GM12891 (cell line): ENCODE measurements around the gene C9orf152.

Experiments
- DNase-seq: peaks from one replicate; pipeline ENCODE4 v3.0.0; 2011; ENCODE audit warnings: low spot score; ENCODE audit not compliant: insufficient read length
- FAIRE-seq: peaks from 2 replicates; lab custom pipeline; 2011; peaks lifted over from hg19 to GRCh38; lab: Jason Lieb, UNC
- PAX5 ChIP-seq: IDR thresholded peaks from 2 replicates; pipeline ENCODE4 v1.6.1; 2011; ENCODE audit warnings: low read length, moderate library complexity, mild to moderate bottlenecking; ENCODE audit not compliant: insufficient read depth, severe bottlenecking
- POLR2A ChIP-seq: IDR thresholded peaks from 2 replicates; pipeline ENCODE4 v1.6.1; 2011; ENCODE audit warnings: low read depth, low read length, control low read depth
- POLR2AphosphoS5 ChIP-seq: IDR thresholded peaks from 2 replicates; pipeline ENCODE4 v1.6.1; 2011; ENCODE audit warnings: low read depth, low read length, control low read depth
- POU2F2 ChIP-seq: IDR thresholded peaks from 2 replicates; pipeline ENCODE4 v1.6.1; 2011; ENCODE audit warnings: low read depth, mild to moderate bottlenecking, control low read depth, low read length, moderate library complexity
- SPI1 ChIP-seq: IDR thresholded peaks from 2 replicates; pipeline ENCODE4 v1.6.1; 2011; ENCODE audit warnings: low read depth, low read length, control low read depth
- TAF1 ChIP-seq: IDR thresholded peaks from 2 replicates; pipeline ENCODE4 v1.6.1; 2011; ENCODE audit warnings: low read depth, low read length, control low read depth

Gene C9orf152

DNA sequence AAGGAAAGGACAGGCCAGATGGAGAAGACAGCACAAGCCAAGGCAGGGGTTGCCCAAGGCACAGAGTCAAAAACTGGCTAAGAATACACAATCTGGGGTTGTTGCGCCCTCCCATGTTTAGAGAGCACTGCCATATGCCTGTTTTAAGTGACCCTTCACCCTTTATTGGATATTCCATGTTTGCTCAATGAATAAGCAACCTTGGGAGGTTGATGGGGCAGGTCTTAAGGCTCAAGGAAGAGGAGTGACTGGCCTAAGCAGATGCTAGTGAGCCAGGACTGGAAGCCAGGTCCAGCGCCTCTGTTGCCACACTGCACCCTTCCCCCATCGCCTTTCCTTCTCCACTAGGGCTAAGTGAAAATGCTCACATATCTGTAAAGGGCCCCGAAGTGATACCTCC, 41.6 kb upstream of the C9orf152 start:
- FAIRE-seq = no peak
- no peak for DNase-seq
- TF ChIP-seq TAF1 = no peak
- TF ChIP-seq SPI1 = no peak
- no peak for TF ChIP-seq POLR2AphosphoS5
- no peak for TF ChIP-seq POLR2A
- TF ChIP-seq POU2F2 = no peak
- no peak for TF ChIP-seq PAX5

DNA sequence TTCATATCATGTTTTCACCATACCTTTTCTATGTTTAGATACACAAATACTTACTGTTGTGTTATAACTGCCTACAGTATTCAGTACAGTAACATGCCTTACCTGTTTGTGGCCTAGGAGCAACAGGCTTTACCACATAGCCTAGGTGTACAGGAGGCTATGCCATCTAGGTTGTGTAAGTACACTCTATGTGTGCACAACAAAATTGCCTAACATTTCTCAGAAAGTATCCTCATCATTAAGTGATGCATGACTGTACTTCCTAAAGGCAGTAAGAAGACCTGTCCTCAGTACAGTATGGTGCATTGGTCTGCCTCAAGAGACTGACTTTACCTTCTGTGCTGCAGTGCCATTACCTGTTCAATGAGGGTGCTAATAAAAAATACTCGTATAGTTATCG, 40.4 kb upstream of the C9orf152 start:
- DNase-seq (no peak), FAIRE-seq (peak; percentile 66)
- TF ChIP-seq PAX5 (no peak), POLR2AphosphoS5 (no peak), POU2F2 (no peak), POLR2A (no peak), TAF1 (no peak), SPI1 (no peak)

DNA sequence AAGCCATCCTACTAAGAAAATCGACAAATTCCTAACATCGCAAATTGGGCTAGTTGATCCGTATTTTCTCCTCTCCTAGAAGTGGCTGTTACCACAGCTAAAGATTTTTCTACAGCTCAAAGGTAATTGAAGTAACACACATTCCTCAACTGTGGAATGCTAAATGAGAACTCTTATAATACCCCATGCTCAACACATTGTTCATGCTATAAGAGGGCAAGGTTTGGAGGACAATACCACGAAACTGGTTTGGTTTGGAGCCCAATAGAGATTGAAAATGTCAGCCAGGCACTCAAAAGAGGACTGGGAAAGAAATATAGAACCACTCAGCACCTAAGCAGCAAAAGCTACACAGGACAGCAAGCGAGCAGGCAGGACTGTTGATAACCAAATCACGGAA, 38.3 kb upstream of the C9orf152 start:
- DNase-seq (no peak), FAIRE-seq (no peak)
- TF ChIP-seq POLR2AphosphoS5 = no peak
- TF ChIP-seq POU2F2 = no peak
- no peak for TF ChIP-seq PAX5
- no peak for TF ChIP-seq SPI1
- TF ChIP-seq POLR2A = no peak
- no peak for TF ChIP-seq TAF1

DNA sequence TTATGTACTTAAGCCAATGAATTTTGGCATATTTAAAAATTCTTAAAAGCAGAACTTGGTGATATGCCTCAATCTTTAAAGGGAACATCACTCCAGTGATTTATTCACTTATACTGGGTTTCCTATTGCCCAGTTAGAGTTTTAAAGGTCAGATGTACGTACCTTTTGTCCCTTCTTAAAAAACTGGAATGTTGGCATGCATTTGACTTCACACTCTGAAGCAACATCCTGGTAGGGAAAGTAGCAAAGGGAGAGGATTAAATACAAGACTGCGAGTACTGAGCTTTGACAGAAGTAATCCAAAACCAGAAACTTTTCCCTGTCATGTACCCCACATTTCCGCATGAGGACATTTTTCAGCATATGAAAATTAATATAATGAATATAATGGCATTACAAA, 36.7 kb upstream of the C9orf152 start:
- DNase-seq (no peak), FAIRE-seq (no peak)
- TF ChIP-seq POU2F2 (no peak), TAF1 (no peak), SPI1 (no peak), POLR2A (no peak), POLR2AphosphoS5 (no peak), PAX5 (no peak)

DNA sequence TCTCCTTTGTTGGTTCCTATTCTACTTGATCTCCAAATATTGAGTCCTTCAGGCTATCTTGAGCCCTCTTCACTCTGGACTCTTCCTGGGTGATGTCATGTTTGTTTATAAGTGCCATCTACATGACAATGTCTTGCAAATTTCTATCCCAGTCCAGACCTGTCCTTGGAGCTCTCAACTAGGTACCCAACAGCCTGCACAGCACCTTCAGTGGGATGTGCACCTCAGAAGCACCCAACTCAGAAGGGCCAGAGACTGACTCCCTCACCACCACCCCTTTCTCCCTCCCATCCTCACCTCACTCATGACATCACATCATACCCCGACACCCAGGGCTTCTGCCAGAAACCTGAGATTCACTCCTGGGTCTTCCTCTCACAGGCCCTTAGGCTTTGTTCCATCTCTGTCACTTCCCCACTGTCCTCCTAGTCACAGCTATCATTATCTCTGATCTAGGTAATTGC, 33.9 kb upstream of the C9orf152 start:
- peak; percentile 64; the same call in 1 of the 2 replicates for TF ChIP-seq POLR2A
- no peak for TF ChIP-seq SPI1
- TF ChIP-seq POLR2AphosphoS5 = peak; percentile 60; the same call in 1 of the 2 replicates
- TF ChIP-seq TAF1 = no peak
- no peak for DNase-seq

DNA sequence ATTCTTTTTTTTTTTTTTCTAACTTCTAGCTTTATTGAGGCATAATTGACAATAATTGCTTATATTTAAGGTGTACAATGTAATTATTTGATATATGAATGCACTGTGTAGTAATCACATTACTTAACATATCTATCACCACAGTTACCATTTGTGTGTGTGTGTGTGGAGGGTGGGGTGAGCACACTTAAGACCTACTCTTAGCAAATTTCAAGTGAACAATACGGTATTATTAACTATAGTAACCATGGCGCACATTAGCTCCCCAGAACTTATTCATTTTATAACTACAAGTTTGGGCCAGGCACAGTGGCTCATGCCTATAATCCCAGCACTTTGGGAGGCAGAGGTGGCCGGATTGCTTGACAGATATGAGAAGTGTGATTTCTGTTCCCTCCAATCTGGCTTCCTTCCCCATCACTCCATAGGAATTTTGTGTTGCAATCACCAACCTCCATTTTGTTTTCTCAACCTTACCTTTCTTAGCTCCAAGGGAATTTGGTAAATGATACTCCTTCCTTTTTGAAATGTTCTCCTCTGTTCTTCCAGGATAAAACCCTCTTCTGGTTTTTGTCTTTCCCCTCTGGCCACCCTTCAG, 33.4 kb upstream of the C9orf152 start:
- DNase-seq = no peak
- TF ChIP-seq PAX5 (no peak), POLR2A (no peak), SPI1 (no peak), TAF1 (no peak), POLR2AphosphoS5 (no peak), POU2F2 (no peak)
- FAIRE-seq = no peak

More for the DNA sequence above, 33.9 kb upstream of the C9orf152 start:
- no peak for FAIRE-seq

DNA sequence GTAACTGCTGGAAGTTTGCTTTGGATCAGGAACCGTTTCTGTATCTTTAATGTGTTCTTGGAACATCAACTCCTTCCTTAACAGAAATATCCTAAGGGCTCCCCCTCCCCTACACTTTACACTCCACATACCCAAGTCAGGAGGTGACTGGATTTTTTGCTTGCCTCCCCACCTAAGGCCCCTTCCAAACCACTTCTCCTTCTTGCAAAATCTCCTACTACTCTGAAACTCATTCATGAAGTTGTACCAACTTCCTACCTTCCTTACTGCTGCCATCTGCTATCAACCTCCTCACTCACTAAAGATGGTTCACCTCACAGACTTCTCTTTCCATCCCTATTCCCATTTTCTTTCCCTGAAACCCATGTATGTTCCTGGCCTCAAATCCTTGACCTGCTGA, 32.2 kb upstream of the C9orf152 start:
- no peak for FAIRE-seq
- TF ChIP-seq POLR2AphosphoS5 (no peak), TAF1 (no peak), POLR2A (no peak), PAX5 (no peak)
- DNase-seq = no peak

DNA sequence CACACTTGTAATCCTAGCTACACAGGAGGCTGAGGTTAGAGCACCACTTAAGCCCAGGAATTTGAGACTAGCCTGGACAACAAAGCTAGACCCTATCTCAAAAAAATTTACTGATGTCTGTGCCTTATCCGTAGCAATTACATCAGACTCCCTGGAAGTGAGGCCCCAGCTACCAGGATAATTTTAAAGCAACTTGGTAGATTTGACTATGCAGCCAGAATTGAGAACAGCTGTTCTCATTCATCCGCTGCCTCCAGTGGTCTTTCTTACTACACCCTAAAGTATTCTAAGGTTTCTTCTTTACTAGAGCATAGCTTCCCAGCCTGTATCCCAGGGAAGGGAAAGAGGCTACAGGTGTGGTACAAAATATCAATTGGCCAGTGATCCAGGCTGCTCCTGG, 20.4 kb upstream of the C9orf152 start:
- DNase-seq = no peak
- TF ChIP-seq SPI1 (no peak), POLR2A (no peak), POU2F2 (no peak), TAF1 (no peak), POLR2AphosphoS5 (no peak)
- no peak for FAIRE-seq

DNA sequence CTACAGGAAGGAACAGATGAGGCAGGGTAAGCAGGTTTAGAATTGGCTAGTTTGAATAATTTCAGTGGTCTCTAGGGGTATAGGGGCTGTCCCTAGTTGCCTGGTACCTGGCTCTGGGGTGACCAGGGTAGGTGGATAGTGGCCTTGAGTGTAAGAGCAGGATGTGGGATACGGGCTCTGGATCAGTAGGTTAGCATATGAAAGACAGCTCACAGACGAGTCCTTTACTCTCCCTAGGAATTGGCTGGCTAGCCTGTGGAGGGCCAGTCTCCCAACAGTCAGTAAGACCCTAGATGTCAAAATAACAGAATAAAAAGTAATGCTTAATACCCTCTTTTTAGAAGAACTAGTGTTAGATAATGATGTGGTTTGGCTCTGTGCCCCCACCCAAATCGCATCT, 16.6 kb upstream of the C9orf152 start:
- TF ChIP-seq TAF1 (no peak), POU2F2 (no peak), POLR2AphosphoS5 (no peak), SPI1 (no peak), POLR2A (no peak), PAX5 (no peak)
- FAIRE-seq (no peak), DNase-seq (no peak)

DNA sequence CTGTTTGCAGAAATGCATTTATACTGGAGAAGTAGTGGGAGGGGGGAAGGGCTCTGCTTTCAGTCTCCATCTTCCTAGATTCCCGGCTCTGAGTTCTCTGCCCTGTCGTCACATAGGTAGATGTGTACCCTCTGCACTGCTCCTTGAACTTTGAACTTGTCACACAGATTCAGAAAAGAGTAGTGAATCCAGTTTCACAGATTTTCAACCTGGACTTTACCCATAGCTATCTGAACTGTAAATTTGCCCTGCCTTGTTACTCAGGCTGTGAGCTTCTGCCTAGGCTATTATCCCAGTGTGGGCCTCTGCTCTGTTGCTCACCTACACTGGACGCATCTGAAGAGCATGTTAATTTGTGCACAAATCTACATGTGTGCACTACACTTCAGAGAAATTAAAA, 12.8 kb upstream of the C9orf152 start:
- TF ChIP-seq TAF1 (no peak), SPI1 (no peak), POLR2AphosphoS5 (no peak), POU2F2 (no peak), POLR2A (no peak), PAX5 (no peak)
- no peak for FAIRE-seq
- no peak for DNase-seq
